Measurements from ENCODE around the gene MSRB3.

GRCh38 chr12:65355461-65355860 is 77.0 kb downstream of the MSRB3 start:
- no peak for TF ChIP-seq POLR2A (IDR thresholded peaks at IDR 0.05; ENCODE audit: low read depth, low read length)
- no peak for TF ChIP-seq CTCF (conservative IDR thresholded peaks at IDR 0.05; ENCODE audit: low read depth, low read length)
- TF ChIP-seq CEBPB (IDR thresholded peaks at IDR 0.05; ENCODE audit: low read depth, low read length), result no peak
- no peak; the same call in 1 of the 2 replicates for TF ChIP-seq FOS (IDR thresholded peaks at IDR 0.05; ENCODE audit: low read depth, low read length)
- TF ChIP-seq, protein P1, sequence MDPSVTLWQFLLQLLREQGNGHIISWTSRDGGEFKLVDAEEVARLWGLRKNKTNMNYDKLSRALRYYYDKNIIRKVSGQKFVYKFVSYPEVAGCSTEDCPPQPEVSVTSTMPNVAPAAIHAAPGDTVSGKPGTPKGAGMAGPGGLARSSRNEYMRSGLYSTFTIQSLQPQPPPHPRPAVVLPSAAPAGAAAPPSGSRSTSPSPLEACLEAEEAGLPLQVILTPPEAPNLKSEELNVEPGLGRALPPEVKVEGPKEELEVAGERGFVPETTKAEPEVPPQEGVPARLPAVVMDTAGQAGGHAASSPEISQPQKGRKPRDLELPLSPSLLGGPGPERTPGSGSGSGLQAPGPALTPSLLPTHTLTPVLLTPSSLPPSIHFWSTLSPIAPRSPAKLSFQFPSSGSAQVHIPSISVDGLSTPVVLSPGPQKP (IDR thresholded peaks at IDR 0.05; ENCODE audit: borderline replicate concordance, low read depth, low read length), result no peak
- TF ChIP-seq RAD21 (IDR thresholded peaks at IDR 0.05; ENCODE audit: low read length), result no peak

Data from IMR-90 (cell line).